K562 (cell line): ENCODE measurements around the gene NACA. TPM values are rescaled to one million over a fixed set of nuclear protein-coding genes. Genes with fewer than 3 reads are reported as not detected.

Experiments used
- CTBP1 ChIP-seq: fragments of 450-650 bp; IDR thresholded peaks from 2 replicates; pipeline ENCODE4 v1.6.1; 2016; ENCODE audit warnings: borderline replicate concordance
- HDAC6 ChIP-seq: IDR thresholded peaks from 2 replicates; pipeline ENCODE4 v1.6.1; 2012; ENCODE audit warnings: low read depth, mild to moderate bottlenecking, control low read depth, inconsistent platforms, low read length, moderate library complexity
- HDAC8 ChIP-seq: fragments of 450-650 bp; IDR thresholded peaks from 2 replicates; pipeline ENCODE4 v1.6.1; 2016; ENCODE audit warnings: mild to moderate bottlenecking, missing genetic modification characterization, moderate library complexity, missing compliant biosample characterization
- HIVEP1 ChIP-seq: fragments of 250-450 bp; sonication (Bioruptor Pico); IDR thresholded peaks from 2 replicates; pipeline ENCODE4 v1.4.0; 2020; ENCODE audit warnings: mild to moderate bottlenecking
- HNRNPH1 ChIP-seq: fragments of 200-400 bp; formaldehyde crosslinking; optimal IDR thresholded peaks from 2 replicates; pipeline ENCODE3; 2017; ENCODE audit warnings: low read depth, mild to moderate bottlenecking, low read length, moderate library complexity
- HNRNPLL ChIP-seq: fragments of 200-400 bp; formaldehyde crosslinking; IDR thresholded peaks from 2 replicates; pipeline ENCODE4 v1.6.1; 2017; ENCODE audit warnings: low read length, low read depth, mild to moderate bottlenecking; ENCODE audit not compliant: poor library complexity, severe bottlenecking
- MBD2 ChIP-seq: sonication (generic); IDR thresholded peaks from 2 replicates; pipeline ENCODE4 v1.6.1; 2016; ENCODE audit warnings: low read depth, borderline replicate concordance
- MTA1 ChIP-seq: fragments of 450-650 bp; IDR thresholded peaks from 2 replicates; pipeline ENCODE4 v1.6.1; 2017; ENCODE audit warnings: borderline replicate concordance
- PTTG1 ChIP-seq: fragments of 450-650 bp; IDR thresholded peaks from 2 replicates; pipeline ENCODE4 v1.6.1; 2016; ENCODE audit warnings: low read depth, mild to moderate bottlenecking, missing genetic modification characterization, missing compliant biosample characterization
- SRF ChIP-seq, 2 experiments: fragments of 250-450, 450-650 bp in 1 of 2; sonication (Bioruptor Pico) in 1 of 2; sonication (generic) in 1 of 2; formaldehyde crosslinking; IDR thresholded peaks; 2 replicates each; pipeline versions ENCODE4 v1.5.0 to v1.5.1; 2020 to 2022; ENCODE audit warnings: mild to moderate bottlenecking in 1 of 2, missing genetic modification reagents in 1 of 2
- TAF15 ChIP-seq: fragments of 200-400 bp; formaldehyde crosslinking; IDR thresholded peaks from 2 replicates; pipeline ENCODE4 v1.6.1; 2017; ENCODE audit warnings: mild to moderate bottlenecking, low read depth, low read length, moderate library complexity
- polyA plus RNA-seq, 8 experiments: library from polyadenylated mRNA; depleted of rRNA in 4 of 8; stranded (reverse) in 5 of 8; unstranded in 3 of 8; fragments of >200 nt; fragmentation: Nextera tagmentation in 2 of 8; fragmentation: Illumina TruSeq in 1 of 8; extraction: Ambion mirVana in 2 of 8; extraction: Trizol in 1 of 8; gene quantifications; 2 replicates each; pipeline versions ENCODE4 v1.2.1 to v1.2.3, GENCODE V29; 2011 to 2014; ENCODE audit warnings: inconsistent platforms in 1 of 8, missing spikeins in 1 of 8
- total RNA-seq, 7 experiments: library from RNA; depleted of rRNA in 6 of 7; stranded (reverse); fragments of >200 nt in 6 of 7; fragmentation: Illumina TruSeq in 2 of 7; extraction: Trizol in 2 of 7; gene quantifications; 2 replicates each; pipeline versions ENCODE4 v1.2.1 to v1.2.3, GENCODE V29; 2011 to 2021; ENCODE audit warnings: low replicate concordance in 1 of 7
- TF ChIP-seq, protein P1 (sequence below): fragments of 250-450 bp; sonication (Bioruptor Pico); IDR thresholded peaks from 2 replicates; pipeline ENCODE4 v1.5.0; 2021; ENCODE audit warnings: mild to moderate bottlenecking, borderline replicate concordance
- TF ChIP-seq, protein P2 (sequence below), 2 experiments: IDR thresholded peaks in 1 of 2; conservative IDR thresholded peaks in 1 of 2; 2 replicates each; pipeline ENCODE4 v1.6.1; 2016; ENCODE audit warnings: low read depth in 2 of 2, mild to moderate bottlenecking in 1 of 2, missing compliant biosample characterization in 1 of 2, missing genetic modification characterization in 1 of 2, moderate library complexity in 1 of 2
- TF ChIP-seq, protein P3 (sequence below): sonication (generic); formaldehyde crosslinking; IDR thresholded peaks from 2 replicates; pipeline ENCODE4 v1.8.0; 2022; ENCODE audit warnings: missing genetic modification reagents, mild to moderate bottlenecking, borderline replicate concordance
- TF ChIP-seq, protein P4 (sequence below): sonication (generic); formaldehyde crosslinking; IDR thresholded peaks from 2 replicates; pipeline ENCODE4 v1.8.1; 2022; ENCODE audit warnings: missing genetic modification reagents
- TF ChIP-seq, protein P5 (sequence below): sonication (generic); formaldehyde crosslinking; IDR thresholded peaks from 2 replicates; pipeline ENCODE4 v1.8.0; 2022; ENCODE audit warnings: missing genetic modification reagents, mild to moderate bottlenecking, moderate library complexity, borderline replicate concordance

NACA gene
- total and polyA plus RNA-seq, 9 of the 15 experiments (the other 6 are each of a cell fraction or from before 2014, with no cell fraction given): 1,030 to 2,416 (median 1,645) TPM

DNA sequence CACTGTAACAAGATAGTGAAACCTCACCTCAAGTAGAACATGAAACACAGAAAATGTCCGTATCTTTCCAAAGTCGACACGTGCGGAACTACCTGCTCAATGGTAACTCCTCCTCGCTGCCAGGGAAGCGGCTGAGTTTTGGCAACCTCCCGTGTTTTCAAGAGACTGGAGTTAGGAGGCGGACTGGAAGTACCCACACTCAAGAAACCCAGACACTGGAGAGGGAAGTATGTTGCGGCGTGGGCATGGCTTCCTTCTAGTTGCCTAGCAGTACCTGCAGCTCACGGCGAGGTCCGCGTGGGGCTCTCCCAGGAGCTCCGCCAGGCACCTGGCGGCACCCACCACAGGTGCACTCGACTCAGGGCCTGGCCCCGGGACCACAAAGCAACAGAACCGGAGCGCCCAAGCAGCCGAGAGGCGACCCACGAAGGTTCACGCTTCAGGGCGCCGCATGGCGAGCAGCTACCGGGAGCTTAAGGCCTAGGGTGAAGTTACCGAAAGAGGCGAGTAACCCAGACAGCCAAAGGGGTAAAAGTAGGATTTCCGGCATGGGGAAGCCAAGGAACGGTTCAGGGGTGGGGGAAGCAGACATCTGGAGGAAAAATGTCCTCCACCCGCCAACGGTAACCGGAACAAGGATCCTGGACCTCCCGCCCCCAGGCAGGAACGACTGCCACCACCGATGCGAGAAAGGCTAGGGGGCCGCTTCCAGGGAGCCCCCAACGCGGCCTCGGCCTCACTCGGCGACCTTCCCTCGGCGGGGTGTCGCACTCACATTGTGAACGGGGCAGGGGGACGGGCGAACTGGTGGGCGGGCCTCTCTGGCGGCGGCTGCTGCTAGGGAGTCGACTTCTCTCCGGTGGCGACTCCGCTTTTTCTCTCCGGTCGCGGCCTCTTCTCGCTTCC lies 37.6 kb downstream of the NACA start (continued):
- TF ChIP-seq, protein P1, sequence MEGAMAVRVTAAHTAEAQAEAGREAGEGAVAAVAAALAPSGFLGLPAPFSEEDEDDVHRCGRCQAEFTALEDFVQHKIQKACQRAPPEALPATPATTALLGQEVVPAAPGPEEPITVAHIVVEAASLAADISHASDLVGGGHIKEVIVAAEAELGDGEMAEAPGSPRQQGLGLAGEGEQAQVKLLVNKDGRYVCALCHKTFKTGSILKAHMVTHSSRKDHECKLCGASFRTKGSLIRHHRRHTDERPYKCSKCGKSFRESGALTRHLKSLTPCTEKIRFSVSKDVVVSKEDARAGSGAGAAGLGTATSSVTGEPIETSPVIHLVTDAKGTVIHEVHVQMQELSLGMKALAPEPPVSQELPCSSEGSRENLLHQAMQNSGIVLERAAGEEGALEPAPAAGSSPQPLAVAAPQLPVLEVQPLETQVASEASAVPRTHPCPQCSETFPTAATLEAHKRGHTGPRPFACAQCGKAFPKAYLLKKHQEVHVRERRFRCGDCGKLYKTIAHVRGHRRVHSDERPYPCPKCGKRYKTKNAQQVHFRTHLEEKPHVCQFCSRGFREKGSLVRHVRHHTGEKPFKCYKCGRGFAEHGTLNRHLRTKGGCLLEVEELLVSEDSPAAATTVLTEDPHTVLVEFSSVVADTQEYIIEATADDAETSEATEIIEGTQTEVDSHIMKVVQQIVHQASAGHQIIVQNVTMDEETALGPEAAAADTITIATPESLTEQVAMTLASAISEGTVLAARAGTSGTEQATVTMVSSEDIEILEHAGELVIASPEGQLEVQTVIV (CRISPR knock-in tag): no peak
- TF ChIP-seq HIVEP1: no peak
- no peak for TF ChIP-seq TAF15
- TF ChIP-seq, protein P2, sequence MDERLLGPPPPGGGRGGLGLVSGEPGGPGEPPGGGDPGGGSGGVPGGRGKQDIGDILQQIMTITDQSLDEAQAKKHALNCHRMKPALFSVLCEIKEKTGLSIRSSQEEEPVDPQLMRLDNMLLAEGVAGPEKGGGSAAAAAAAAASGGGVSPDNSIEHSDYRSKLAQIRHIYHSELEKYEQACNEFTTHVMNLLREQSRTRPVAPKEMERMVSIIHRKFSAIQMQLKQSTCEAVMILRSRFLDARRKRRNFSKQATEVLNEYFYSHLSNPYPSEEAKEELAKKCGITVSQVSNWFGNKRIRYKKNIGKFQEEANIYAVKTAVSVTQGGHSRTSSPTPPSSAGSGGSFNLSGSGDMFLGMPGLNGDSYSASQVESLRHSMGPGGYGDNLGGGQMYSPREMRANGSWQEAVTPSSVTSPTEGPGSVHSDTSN (CRISPR knock-in tag; IDR thresholded peaks at IDR 0.05; ENCODE audit: low read depth): no peak
- TF ChIP-seq, protein P2 (tag; conservative IDR thresholded peaks at IDR 0.05; ENCODE audit: low read depth): no peak
- no peak for TF ChIP-seq HNRNPLL
- no peak for TF ChIP-seq SRF (CRISPR knock-in tag; IDR thresholded peaks at IDR 0.05)
- TF ChIP-seq, protein P3, sequence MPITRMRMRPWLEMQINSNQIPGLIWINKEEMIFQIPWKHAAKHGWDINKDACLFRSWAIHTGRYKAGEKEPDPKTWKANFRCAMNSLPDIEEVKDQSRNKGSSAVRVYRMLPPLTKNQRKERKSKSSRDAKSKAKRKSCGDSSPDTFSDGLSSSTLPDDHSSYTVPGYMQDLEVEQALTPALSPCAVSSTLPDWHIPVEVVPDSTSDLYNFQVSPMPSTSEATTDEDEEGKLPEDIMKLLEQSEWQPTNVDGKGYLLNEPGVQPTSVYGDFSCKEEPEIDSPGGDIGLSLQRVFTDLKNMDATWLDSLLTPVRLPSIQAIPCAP (CRISPR knock-in tag): no peak
- TF ChIP-seq HDAC6: no peak
- TF ChIP-seq PTTG1: no peak
- no peak for TF ChIP-seq HDAC8
- TF ChIP-seq MBD2: no peak
- TF ChIP-seq, protein P4, sequence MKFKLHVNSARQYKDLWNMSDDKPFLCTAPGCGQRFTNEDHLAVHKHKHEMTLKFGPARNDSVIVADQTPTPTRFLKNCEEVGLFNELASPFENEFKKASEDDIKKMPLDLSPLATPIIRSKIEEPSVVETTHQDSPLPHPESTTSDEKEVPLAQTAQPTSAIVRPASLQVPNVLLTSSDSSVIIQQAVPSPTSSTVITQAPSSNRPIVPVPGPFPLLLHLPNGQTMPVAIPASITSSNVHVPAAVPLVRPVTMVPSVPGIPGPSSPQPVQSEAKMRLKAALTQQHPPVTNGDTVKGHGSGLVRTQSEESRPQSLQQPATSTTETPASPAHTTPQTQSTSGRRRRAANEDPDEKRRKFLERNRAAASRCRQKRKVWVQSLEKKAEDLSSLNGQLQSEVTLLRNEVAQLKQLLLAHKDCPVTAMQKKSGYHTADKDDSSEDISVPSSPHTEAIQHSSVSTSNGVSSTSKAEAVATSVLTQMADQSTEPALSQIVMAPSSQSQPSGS: no peak
- TF ChIP-seq, protein P5, sequence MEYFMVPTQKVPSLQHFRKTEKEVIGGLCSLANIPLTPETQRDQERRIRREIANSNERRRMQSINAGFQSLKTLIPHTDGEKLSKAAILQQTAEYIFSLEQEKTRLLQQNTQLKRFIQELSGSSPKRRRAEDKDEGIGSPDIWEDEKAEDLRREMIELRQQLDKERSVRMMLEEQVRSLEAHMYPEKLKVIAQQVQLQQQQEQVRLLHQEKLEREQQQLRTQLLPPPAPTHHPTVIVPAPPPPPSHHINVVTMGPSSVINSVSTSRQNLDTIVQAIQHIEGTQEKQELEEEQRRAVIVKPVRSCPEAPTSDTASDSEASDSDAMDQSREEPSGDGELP (CRISPR knock-in tag): no peak
- TF ChIP-seq HNRNPH1: no peak
- TF ChIP-seq MTA1: no peak
- TF ChIP-seq CTBP1: no peak
